ENCODE measurements around the gene NEK9.

NEK9 gene

DNA sequence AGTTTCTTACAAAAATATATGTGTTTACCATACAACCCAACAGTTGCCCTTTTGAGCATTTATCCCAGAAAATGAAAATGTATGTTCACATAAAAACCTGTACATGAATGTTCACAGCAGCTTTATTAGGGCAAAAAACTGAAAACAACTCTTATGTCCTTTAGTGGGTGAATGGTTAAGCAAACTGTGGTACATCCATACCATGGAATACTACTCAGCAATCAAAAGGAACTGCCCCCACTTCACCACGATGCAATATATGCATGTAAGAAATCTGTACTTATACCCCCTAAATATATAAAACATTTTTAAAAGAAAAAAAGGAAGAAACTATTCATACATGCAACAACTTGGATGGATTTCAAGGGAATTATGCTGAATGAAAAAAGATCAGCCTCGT lies 6.7 kb upstream of the NEK9 start:
- TF ChIP-seq, protein P1, sequence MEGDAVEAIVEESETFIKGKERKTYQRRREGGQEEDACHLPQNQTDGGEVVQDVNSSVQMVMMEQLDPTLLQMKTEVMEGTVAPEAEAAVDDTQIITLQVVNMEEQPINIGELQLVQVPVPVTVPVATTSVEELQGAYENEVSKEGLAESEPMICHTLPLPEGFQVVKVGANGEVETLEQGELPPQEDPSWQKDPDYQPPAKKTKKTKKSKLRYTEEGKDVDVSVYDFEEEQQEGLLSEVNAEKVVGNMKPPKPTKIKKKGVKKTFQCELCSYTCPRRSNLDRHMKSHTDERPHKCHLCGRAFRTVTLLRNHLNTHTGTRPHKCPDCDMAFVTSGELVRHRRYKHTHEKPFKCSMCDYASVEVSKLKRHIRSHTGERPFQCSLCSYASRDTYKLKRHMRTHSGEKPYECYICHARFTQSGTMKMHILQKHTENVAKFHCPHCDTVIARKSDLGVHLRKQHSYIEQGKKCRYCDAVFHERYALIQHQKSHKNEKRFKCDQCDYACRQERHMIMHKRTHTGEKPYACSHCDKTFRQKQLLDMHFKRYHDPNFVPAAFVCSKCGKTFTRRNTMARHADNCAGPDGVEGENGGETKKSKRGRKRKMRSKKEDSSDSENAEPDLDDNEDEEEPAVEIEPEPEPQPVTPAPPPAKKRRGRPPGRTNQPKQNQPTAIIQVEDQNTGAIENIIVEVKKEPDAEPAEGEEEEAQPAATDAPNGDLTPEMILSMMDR (IDR thresholded peaks at IDR 0.05) = no peak
- TF ChIP-seq ZFX (IDR thresholded peaks at IDR 0.05; ENCODE audit: borderline replicate concordance) = no peak
- peak overlapping the region; percentile 44; the same call in 1 of the 2 replicates for H3K27ac ChIP-seq

DNA sequence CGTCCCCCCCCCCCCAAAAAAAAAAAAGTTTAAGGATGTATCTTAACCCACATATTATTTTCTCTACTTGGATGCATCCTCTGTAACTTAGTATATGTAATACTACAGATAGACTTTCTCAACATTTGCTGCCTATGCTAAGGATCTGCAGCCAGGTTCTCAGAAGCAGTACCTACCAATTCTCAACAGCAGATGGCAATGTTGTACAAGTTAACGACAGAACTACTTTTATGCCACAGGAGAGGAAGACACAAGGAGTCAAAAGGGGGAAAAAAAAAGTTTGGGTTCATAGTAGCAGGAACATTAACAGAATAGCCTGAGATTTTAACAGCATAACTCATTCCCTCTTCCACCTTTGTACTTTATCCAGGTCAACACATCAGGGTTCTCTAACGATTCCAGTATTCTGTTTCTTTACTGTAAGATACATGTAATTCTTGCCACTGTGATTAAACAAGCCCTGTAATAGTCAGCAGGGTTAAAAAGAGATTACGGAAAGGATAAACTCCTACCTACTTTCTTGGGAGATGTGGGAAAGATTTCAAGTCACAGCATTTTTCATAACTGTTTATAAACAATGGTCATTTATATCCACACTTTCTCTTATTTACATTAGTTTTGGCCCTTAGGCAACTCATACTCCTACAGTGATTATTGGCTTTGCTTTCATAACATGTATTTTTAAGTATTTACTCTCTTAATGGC lies 5.7 kb upstream of the NEK9 start:
- H3K27ac ChIP-seq = peak overlapping the region; percentile 44
- no peak for TF ChIP-seq ZFX (IDR thresholded peaks at IDR 0.05; ENCODE audit: borderline replicate concordance)
- TF ChIP-seq, protein P1 (IDR thresholded peaks at IDR 0.05) = peak; percentile 73

DNA sequence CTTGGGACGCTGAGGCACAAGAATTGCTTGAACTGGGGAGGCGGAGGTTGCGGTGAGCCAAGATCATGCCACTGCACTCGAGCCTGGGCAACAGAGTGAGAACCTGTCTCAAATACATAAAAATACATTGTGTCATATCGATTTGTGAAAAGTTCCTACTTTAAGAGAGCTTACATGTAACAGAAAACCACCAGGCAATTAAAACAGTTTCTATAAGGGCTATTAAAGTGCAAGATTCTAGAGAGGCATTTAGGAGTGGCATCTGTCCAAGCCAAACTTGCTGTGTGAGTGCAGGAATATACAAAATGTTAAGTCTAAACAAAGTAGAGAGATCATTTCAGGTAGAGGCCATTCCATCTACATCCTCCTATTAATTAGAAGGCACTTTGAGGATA lies 1.7 kb upstream of the NEK9 start:
- H3K27ac ChIP-seq = peak overlapping the region; percentile 94
- no peak for TF ChIP-seq ZFX (IDR thresholded peaks at IDR 0.05; ENCODE audit: borderline replicate concordance)
- TF ChIP-seq, protein P1 (IDR thresholded peaks at IDR 0.05) = no peak

DNA sequence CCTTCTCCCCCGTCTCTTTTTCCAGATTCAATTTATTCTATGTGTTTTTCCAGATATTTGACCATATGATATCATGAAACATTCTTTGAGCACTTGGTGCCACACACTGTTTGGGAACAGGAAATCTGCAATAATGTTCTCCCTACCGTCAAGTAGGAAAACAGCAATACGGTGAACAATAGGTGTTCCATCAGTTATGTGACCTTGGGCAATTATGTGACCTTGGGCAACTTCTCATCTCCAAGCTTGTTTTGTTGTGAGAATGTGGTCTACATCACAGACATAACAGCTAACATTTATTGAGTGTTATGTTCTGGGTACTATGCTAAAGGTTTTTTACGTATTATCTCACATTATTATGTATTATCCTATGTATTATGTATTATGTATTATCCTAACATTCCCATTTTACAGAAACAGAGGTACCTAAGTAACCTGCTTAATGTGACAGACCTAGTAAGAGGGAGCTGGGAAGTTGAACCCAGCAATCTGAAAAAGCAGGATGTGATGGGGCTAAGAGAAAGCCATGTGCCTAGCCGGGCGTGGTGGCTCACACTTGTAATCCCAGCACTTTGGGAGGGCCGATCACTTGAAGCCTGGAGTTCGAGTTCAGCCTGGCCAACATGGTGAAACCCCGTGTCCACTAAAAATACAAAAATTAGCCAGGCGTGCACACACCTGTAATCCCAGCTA lies 1.2 kb upstream of the NEK9 start:
- peak overlapping the region; percentile 94 for H3K27ac ChIP-seq

DNA sequence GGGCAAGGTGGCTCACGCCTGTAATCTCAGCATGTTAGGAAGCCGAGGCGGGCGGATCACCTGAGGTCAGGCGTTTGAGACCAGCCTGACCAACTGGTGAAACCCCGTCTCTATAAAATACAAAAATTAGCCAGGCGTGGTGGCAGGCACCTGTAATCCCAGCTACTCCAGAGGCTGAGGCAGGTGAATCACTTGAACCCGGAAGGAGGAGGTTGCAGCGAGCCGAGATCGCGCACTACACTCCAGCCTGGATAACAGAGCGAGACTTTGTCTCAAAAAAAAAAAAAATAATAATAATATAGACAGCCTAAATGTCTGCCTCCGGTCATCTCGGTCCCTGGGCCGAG lies 599 bp upstream of the NEK9 start:
- H3K27ac ChIP-seq = peak overlapping the region; percentile 94

More for the DNA sequence above, 1.2 kb upstream of the NEK9 start:
- TF ChIP-seq ZFX (IDR thresholded peaks at IDR 0.05; ENCODE audit: borderline replicate concordance) = no peak
- TF ChIP-seq, protein P1 (IDR thresholded peaks at IDR 0.05) = no peak

DNA sequence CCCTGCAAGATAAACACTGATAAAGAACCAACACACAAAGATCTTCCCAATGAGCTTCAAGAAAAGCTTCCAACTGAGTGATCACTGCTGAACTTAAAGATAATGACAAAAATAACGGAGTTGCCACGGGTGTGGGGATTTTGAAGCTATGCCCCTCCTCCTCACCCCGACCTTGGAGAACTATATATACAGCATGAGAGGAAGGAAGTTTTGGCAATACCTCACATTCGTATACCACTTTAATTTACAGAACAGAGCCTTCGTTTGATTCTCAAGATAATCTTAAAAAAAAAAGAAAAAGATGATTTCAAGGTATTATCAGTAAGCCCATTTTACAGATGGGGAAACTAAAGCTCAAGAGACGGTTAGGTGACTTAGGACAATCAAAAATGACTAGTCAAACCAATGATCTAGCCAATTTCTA lies 715 bp downstream of the NEK9 start:
- peak overlapping the region; percentile 94 for H3K27ac ChIP-seq
- no peak for TF ChIP-seq ZFX (IDR thresholded peaks at IDR 0.05; ENCODE audit: borderline replicate concordance)
- TF ChIP-seq, protein P1 (IDR thresholded peaks at IDR 0.05) = no peak

DNA sequence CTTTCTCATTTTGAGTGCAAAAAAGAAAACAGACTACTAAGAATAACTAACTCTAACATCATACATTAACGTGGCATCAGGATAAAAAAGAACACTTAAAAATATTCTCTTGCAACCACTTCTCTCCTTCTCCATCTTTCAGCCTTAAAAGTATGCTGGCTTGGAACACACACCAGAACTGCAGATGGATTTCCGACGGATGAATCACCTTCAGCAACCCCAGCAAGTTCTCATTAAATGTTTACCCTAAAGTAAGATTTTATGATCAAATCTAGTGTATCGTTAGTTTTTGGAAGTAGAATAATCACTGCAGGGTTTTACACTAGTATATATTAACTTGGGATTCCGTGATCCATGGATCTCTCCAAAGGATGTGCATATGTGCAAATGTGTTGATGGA lies 1.2 kb downstream of the NEK9 start:
- no peak overlapping the region for H3K27ac ChIP-seq
- TF ChIP-seq ZFX (IDR thresholded peaks at IDR 0.05; ENCODE audit: borderline replicate concordance) = no peak
- TF ChIP-seq, protein P1 (IDR thresholded peaks at IDR 0.05) = no peak

Measured in 22Rv1 (cell line).